ENCODE data around the gene ZNF74.

The ZNF74 gene

DNA sequence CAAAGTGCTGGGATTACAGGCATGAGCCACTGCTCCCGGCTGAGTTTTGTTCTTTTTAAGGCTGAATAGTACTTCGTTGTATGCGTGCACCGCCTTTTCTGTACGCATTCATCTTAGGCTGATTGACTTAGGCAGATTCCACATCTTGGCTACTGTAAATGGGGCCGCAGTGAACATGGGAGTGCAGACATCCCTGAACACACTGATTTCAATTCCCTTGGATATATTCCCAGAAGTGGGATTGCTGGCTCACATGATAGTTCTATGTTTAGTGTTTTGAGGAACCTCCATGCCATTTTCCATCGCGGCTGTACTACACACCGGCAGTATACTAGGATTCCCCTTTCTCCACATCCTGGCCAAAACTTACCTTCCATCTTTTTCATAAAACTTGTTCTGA lies 10.4 kb upstream of the ZNF74 start:
- TF ChIP-seq, protein P1, sequence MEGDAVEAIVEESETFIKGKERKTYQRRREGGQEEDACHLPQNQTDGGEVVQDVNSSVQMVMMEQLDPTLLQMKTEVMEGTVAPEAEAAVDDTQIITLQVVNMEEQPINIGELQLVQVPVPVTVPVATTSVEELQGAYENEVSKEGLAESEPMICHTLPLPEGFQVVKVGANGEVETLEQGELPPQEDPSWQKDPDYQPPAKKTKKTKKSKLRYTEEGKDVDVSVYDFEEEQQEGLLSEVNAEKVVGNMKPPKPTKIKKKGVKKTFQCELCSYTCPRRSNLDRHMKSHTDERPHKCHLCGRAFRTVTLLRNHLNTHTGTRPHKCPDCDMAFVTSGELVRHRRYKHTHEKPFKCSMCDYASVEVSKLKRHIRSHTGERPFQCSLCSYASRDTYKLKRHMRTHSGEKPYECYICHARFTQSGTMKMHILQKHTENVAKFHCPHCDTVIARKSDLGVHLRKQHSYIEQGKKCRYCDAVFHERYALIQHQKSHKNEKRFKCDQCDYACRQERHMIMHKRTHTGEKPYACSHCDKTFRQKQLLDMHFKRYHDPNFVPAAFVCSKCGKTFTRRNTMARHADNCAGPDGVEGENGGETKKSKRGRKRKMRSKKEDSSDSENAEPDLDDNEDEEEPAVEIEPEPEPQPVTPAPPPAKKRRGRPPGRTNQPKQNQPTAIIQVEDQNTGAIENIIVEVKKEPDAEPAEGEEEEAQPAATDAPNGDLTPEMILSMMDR (IDR thresholded peaks at IDR 0.05; ENCODE audit: low read depth, low read length), result no peak
- no peak for DNase-seq (ENCODE audit: low read depth, low spot score)
- in situ Hi-C loops (cut with HindIII; ENCODE audit: low sequenced_read_pairs), result no loop called here
- no peak overlapping the region for H3K4me3 ChIP-seq (ENCODE audit: low read depth, low read length)

DNA sequence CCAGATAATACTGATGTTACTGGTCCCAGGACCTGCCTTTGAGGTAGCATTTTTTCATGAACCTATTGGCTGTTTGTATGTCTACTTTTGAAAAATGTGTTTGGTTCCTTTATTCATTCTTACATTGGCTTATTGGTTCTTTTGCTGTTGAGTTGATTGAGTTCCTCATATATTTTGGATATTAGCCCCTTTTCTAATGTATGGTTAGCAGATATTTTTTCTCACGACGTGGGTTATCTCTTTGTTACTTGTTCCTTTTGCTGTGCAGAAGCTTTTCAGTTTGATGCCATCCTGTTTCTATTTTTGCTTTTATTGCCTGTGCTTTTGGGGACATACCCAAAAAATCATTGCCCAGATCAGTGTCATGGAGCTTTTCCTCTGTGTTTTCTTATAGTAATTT lies 9.8 kb upstream of the ZNF74 start:
- H3K4me3 ChIP-seq (ENCODE audit: low read depth, low read length), result no peak overlapping the region
- in situ Hi-C loops (cut with HindIII; ENCODE audit: low sequenced_read_pairs), result no loop called here
- no peak for DNase-seq (ENCODE audit: low read depth, low spot score)
- TF ChIP-seq, protein P1 (IDR thresholded peaks at IDR 0.05; ENCODE audit: low read depth, low read length), result no peak

DNA sequence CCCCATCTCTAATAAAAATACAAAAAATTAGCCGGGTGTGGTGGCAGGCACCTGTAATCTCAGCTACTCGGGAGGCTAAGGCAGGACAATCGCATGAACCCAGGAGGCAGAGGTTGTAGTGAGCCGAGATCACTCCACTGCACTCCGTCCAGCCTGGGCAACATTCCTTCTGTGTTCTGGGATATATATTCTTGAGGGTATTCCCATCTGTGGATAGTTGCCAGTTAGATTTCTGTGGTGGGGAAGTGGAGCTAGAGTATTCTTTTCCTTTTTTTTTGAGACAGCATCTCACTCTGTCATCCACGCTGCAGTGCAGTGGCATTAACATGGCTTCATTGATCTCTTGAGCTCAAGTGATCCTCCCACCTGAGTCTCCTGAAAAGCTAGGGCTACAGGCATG lies 9.1 kb upstream of the ZNF74 start:
- no peak overlapping the region for H3K4me3 ChIP-seq (ENCODE audit: low read depth, low read length)
- in situ Hi-C loops (cut with HindIII; ENCODE audit: low sequenced_read_pairs), result no loop called here
- TF ChIP-seq, protein P1 (IDR thresholded peaks at IDR 0.05; ENCODE audit: low read depth, low read length), result no peak
- no peak for DNase-seq (ENCODE audit: low read depth, low spot score)

DNA sequence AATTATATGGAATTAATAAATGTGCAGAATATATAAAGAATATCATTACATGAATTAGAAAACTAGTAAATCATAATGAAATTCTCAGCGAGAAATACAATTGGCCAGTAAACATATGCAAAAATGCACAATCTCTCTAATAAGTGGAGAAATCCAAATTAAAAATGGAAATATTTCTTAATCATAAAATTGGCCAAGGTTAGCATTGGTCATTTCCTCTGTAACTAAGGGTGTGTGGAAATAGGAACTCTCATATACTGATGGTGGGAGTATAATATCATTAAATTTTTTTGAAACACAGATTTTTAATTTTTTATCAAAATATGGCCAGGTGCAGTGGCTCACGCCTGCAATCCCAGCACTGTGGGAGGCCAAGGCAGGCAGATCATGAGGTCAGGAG lies 7.6 kb upstream of the ZNF74 start:
- DNase-seq (ENCODE audit: low read depth, low spot score), result no peak
- in situ Hi-C loops (cut with HindIII; ENCODE audit: low sequenced_read_pairs), result no loop called here
- TF ChIP-seq, protein P1 (IDR thresholded peaks at IDR 0.05; ENCODE audit: low read depth, low read length), result no peak
- H3K4me3 ChIP-seq (ENCODE audit: low read depth, low read length), result no peak overlapping the region

DNA sequence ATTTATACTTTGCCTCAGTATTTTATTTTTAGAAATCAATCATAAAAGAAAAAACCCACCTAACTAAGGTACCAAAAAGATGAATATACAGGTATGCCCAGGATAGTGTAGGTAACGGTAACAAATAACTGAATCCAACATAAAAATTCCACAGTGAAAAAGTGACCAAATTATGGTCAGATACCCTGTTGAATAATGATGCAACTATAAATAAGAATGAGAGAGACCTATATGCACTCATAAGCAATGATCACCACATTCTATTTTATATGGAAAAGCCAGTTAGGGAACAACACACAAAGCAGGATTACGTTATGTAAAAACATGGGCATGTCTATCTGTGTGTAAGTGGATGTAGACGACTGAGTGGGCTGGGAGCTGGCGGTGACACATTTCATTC lies 7.0 kb upstream of the ZNF74 start:
- TF ChIP-seq, protein P1 (IDR thresholded peaks at IDR 0.05; ENCODE audit: low read depth, low read length), result no peak
- H3K4me3 ChIP-seq (ENCODE audit: low read depth, low read length), result no peak overlapping the region
- DNase-seq (ENCODE audit: low read depth, low spot score), result no peak
- in situ Hi-C loops (cut with HindIII; ENCODE audit: low sequenced_read_pairs), result no loop called here

DNA sequence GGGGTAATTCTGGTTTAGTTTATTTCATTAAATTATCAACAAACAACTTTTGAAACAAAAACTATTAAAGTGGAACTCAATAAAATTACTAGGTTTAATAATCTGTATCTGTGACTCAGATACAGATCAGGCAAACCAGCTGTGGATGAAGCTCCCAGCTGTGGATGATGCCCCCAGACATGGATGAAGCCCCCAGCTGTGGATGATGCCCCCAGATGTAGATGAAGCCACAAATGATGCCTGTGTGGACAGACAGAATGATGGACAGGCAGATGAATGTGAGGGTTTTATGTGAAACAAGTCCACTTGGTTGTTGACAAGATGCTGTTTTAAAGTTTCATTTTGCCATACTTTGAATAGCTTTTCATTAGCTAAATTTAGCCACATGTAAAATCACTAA lies 5.8 kb upstream of the ZNF74 start:
- no peak overlapping the region for H3K4me3 ChIP-seq (ENCODE audit: low read depth, low read length)
- in situ Hi-C loops (cut with HindIII; ENCODE audit: low sequenced_read_pairs), result no loop called here
- DNase-seq (ENCODE audit: low read depth, low spot score), result no peak
- TF ChIP-seq, protein P1 (IDR thresholded peaks at IDR 0.05; ENCODE audit: low read depth, low read length), result no peak

DNA sequence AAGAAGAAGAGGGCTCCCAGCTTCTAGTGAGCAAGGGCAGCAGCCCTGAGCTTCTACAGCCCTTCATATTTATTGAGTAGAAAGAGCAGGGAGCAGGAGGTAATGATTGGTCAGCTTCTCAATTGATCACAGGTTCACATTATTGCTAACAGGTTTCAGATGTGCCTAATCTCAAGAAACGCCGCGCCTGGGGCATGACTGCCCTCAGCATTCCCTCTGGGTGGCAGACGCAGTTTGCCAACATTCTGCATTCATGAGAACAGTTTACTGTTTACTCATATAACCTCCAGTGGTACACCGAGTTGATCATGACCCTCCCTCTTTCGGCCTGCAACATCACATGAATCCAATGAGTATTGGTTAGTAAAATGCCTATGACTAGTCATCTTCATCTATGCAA lies 4.7 kb upstream of the ZNF74 start:
- no peak overlapping the region for H3K4me3 ChIP-seq (ENCODE audit: low read depth, low read length)
- in situ Hi-C loops (cut with HindIII; ENCODE audit: low sequenced_read_pairs), result no loop called here
- TF ChIP-seq, protein P1 (IDR thresholded peaks at IDR 0.05; ENCODE audit: low read depth, low read length), result no peak
- no peak for DNase-seq (ENCODE audit: low read depth, low spot score)
